Stomach (tissue), 4 donors: ENCODE measurements around the gene PEAK3.

Experiments used
- CTCF ChIP-seq, 7 experiments: fragments of 450-650 bp in 4 of 7; fragments of 200-600 bp in 3 of 7; sonication (generic) in 3 of 7; IDR thresholded peaks; one replicate each; pipeline ENCODE4 v1.5.1; 2016 to 2019; ENCODE audit warnings: antibody characterized with exemption in 7 of 7, control low read depth in 2 of 7, mild to moderate bottlenecking in 1 of 7
- EP300 ChIP-seq: sonication (generic); formaldehyde crosslinking; IDR thresholded peaks from one replicate; pipeline ENCODE4 v1.6.1; 2017; ENCODE audit warnings: antibody characterized with exemption
- POLR2A ChIP-seq, 4 donors: fragments of 450-650 bp; IDR thresholded peaks; one replicate each; pipeline ENCODE4 v1.6.1; 2016; ENCODE audit warnings: antibody characterized with exemption in 4 of 4, control low read depth in 2 of 4, mild to moderate bottlenecking in 1 of 4, moderate library complexity in 1 of 4
- POLR2AphosphoS5 ChIP-seq, 3 donors: sonication (generic); formaldehyde crosslinking; IDR thresholded peaks; one replicate each; pipeline ENCODE4 v1.6.1; 2016; ENCODE audit warnings: antibody characterized with exemption in 3 of 3

- no peak for TF ChIP-seq CTCF (IDR thresholded peaks at IDR 0.05)
- no peak for TF ChIP-seq POLR2AphosphoS5 (IDR thresholded peaks at IDR 0.05)
- no peak for TF ChIP-seq EP300
- TF ChIP-seq POLR2A (IDR thresholded peaks at IDR 0.05), result no peak
These were observed 7.9 kb upstream of the PEAK3 start for GRCh38 chr19:2289714-2290435.
